B cell (primary cell): ENCODE data around the gene PRKCB. TPM values are rescaled to one million over a fixed set of nuclear protein-coding genes. Genes with fewer than 3 reads are reported as not detected.

Experiments
- ATAC-seq: fragments of 200-7000 bp; cut with Tn5 transposase; one replicate; pipeline ENCODE4 v1.10.0; 2021; ENCODE audit warnings: low read depth, mild to moderate bottlenecking, moderate number of reproducible peaks, moderate library complexity
- CTCF ChIA-PET: fragments of 350-600 bp; sonication (Branson Sonifier 250); formaldehyde crosslinking; loops from one replicate; lab custom pipeline; 2021; ENCODE audit warnings: antibody characterized with exemption, inconsistent platforms; lab: Charles Lee
- POLR2A ChIA-PET: fragments of 350-600 bp; sonication (Branson Sonifier 250); formaldehyde crosslinking; loops from one replicate; lab custom pipeline; 2021; ENCODE audit warnings: antibody characterized with exemption; lab: Charles Lee
- DNase-seq: peaks from one replicate; pipeline ENCODE4 v3.0.0; 2013
- H2AFZ ChIP-seq: 2 replicates; pipeline ENCODE4 v1.6.1; 2012; ENCODE audit warnings: mild to moderate bottlenecking, low read depth, low read length; ENCODE audit not compliant: insufficient read depth, poor library complexity, severe bottlenecking
- H3K27ac ChIP-seq, 2 donors: 1 replicate in 1 of 2; 2 replicates in 1 of 2; pipeline ENCODE4 v1.5.1; 2012 to 2013; ENCODE audit warnings: low read length in 2 of 2, mild to moderate bottlenecking in 2 of 2, moderate library complexity in 1 of 2
- H3K27me3 ChIP-seq, 4 experiments: fragments of 200-600 bp in 1 of 4; sonication (generic) in 1 of 4; replicated peaks in 1 of 4; 1 replicate in 2 of 4; 2 replicates in 2 of 4; pipeline versions ENCODE4 v1.6.1 to v1.7.0; 2013 to 2016; ENCODE audit warnings: low read length in 3 of 4, mild to moderate bottlenecking in 2 of 4, mixed read lengths in 1 of 4, moderate library complexity in 1 of 4; ENCODE audit not compliant: insufficient read depth in 4 of 4, control insufficient read depth in 3 of 4; ENCODE audit errors: control extremely low read depth in 1 of 4
- H3K36me3 ChIP-seq, 2 experiments: replicated peaks in 1 of 2; 1 replicate in 1 of 2; 2 replicates in 1 of 2; pipeline versions ENCODE4 v1.6.1 to v1.7.1; 2013; ENCODE audit warnings: low read length in 1 of 2; ENCODE audit not compliant: insufficient read depth in 2 of 2, control insufficient read depth in 1 of 2; ENCODE audit errors: control extremely low read depth in 1 of 2, extremely low read depth in 1 of 2
- H3K4me1 ChIP-seq, 2 donors: fragments of 200-600 bp in 1 of 2; sonication (generic) in 1 of 2; 1 replicate in 1 of 2; 2 replicates in 1 of 2; pipeline versions ENCODE4 v1.5.1 to v1.6.1; 2013 to 2017; ENCODE audit warnings: low read length in 2 of 2; ENCODE audit not compliant: control insufficient read depth in 2 of 2, insufficient read depth in 2 of 2
- H3K4me2 ChIP-seq: replicated peaks from 2 replicates; pipeline ENCODE3; 2012; ENCODE audit warnings: mild to moderate bottlenecking, low read depth, low read length; ENCODE audit not compliant: poor library complexity, severe bottlenecking
- H3K4me3 ChIP-seq, 5 experiments: fragments of 200-600 bp in 1 of 5; sonication (generic) in 1 of 5; 1 replicate in 3 of 5; 2 replicates in 2 of 5; pipeline versions ENCODE4 v1.5.1 to v1.7.0; 2011 to 2016; ENCODE audit warnings: low read length in 4 of 5, mild to moderate bottlenecking in 4 of 5, low read depth in 2 of 5, control low read depth in 1 of 5, moderate library complexity in 1 of 5; ENCODE audit not compliant: insufficient read depth in 1 of 5; ENCODE audit errors: control extremely low read depth in 1 of 5, extremely low read depth in 1 of 5
- H3K79me2 ChIP-seq: fragments of 200-600 bp; sonication (generic); one replicate; pipeline ENCODE4 v1.6.0; 2016; ENCODE audit warnings: low read length; ENCODE audit not compliant: control insufficient read depth, insufficient read depth
- H3K9ac ChIP-seq: fragments of 200-600 bp; sonication (generic); 2 replicates; pipeline ENCODE4 v1.6.1; 2017; ENCODE audit warnings: mild to moderate bottlenecking, low read length, moderate library complexity
- H3K9me3 ChIP-seq, 3 donors: one replicate each; pipeline versions ENCODE4 v1.6.1 to v1.7.1; 2013; ENCODE audit warnings: low read length in 2 of 3; ENCODE audit not compliant: control insufficient read depth in 2 of 3, insufficient read depth in 1 of 3; ENCODE audit errors: control extremely low read depth in 1 of 3
- H4K20me1 ChIP-seq: 2 replicates; pipeline ENCODE4 v1.6.0; 2012; ENCODE audit warnings: mild to moderate bottlenecking, low read length; ENCODE audit not compliant: insufficient read depth, control insufficient read depth, poor library complexity, severe bottlenecking
- H3K27ac Mint-ChIP-seq: one replicate; pipeline ENCODE4 v1.8.0; 2021; ENCODE audit warnings: mixed read lengths
- H3K27me3 Mint-ChIP-seq: one replicate; pipeline ENCODE4 v1.8.0; 2021; ENCODE audit warnings: mixed read lengths
- H3K4me1 Mint-ChIP-seq: one replicate; pipeline ENCODE4 v1.8.0; 2021; ENCODE audit warnings: mixed read lengths
- H3K4me3 Mint-ChIP-seq: one replicate; pipeline ENCODE4 v1.8.0; 2021; ENCODE audit warnings: mixed read lengths
- H3K9me3 Mint-ChIP-seq: one replicate; pipeline ENCODE4 v1.8.0; 2022; ENCODE audit warnings: mixed read lengths; ENCODE audit not compliant: insufficient read depth
- EZH2 ChIP-seq: IDR thresholded peaks from 2 replicates; pipeline ENCODE4 v1.6.1; 2012; ENCODE audit warnings: borderline replicate concordance, low read depth, mild to moderate bottlenecking, moderate library complexity, low read length; ENCODE audit not compliant: insufficient read depth, poor library complexity, severe bottlenecking
- WGBS: methylation state at CpG from one replicate; pipeline ENCODE4 v1.1.5; 2013; ENCODE audit warnings: missing lambda C conversion rate; ENCODE audit not compliant: insufficient coverage; 5-methylcytosine and 5-hydroxymethylcytosine counted together
- intact Hi-C: fragments of 100-400 bp; cut with micrococcal nuclease; formaldehyde crosslinking; loops from one replicate; pipeline ENCODE4 v1.10.0; 2022
- polyA plus RNA-seq: library from polyadenylated mRNA; depleted of rRNA; stranded (reverse); fragments of >200 nt; gene quantifications from 2 replicates; pipeline ENCODE4 v1.2.3, GENCODE V29; 2012
- total RNA-seq, 2 donors: library from RNA; stranded (reverse); fragments of 120-200 nt in 1 of 2; gene quantifications; 1 replicate in 1 of 2; 2 replicates in 1 of 2; pipeline versions ENCODE4 v1.2.3 to v1.2.4, GENCODE V29; 2013 to 2022
- TF ChIP-seq, protein P1 (sequence below): fragments of 200-600 bp; IDR thresholded peaks from one replicate; pipeline ENCODE4 v1.8.0; 2022; ENCODE audit warnings: antibody characterized with exemption, mild to moderate bottlenecking

The PRKCB gene
- total and polyA plus RNA-seq, 2 donors (not counting 1 experiment from before 2014, with no cell fraction given) = 106 to 373 TPM

DNA sequence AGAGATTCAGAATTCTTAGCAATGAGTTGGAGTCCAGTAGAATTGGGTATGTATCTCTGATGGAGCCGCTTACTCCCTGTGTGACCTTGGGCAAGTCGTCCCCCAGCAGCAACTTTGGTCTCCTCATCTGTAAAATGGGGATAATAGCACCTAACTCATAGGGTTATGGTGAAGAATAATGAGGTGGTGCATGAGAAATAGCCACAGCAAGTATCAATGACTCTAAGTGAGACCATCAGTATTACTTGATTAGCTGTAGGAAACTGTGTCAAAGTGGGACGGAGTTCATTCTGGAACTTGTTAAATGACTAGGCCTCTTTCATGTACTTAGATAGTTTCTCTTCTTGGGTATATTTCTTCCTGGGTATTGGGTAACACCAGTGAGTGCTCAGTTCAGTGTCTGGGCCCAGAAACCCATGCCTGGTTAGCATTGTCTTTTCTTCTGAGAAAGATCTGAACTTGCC, 6.4 kb downstream of the PRKCB start:
- Histone ChIP-seq H3K4me2 (peak overlapping the region; percentile 23), H3K4me1 (peaks cover 71 to 75% of the 10 kb centered on the region in 2 donors), H2AFZ (no peak overlapping the region), H3K27me3 (no peaks in the 10 kb centered on the region), H3K36me3 (peaks cover 21 to 47% of the 10 kb centered on the region in 2 experiments), H3K9me3 (no peaks in the 10 kb centered on the region), H3K4me3 (no peak overlapping the region), H3K9ac (no peak overlapping the region), H4K20me1 (peaks cover 76% of the 10 kb centered on the region), H3K79me2 (peaks cover 94% of the 10 kb centered on the region), H3K27ac (peak overlapping the region; percentile 20 to 67)
- Mint-ChIP-seq H3K4me3 (peak overlapping the region; percentile 42), H3K27ac (peak overlapping the region; percentile 85), H3K4me1 (peaks cover 79% of the 10 kb centered on the region), H3K9me3 (no peaks in the 10 kb centered on the region), H3K27me3 (no peaks in the 10 kb centered on the region)
- intact Hi-C loops = loop anchor here (2.0 kb wide), 1 partner anchor 21 kb away; no protein-coding TSS in a partner anchor
- no peak for DNase-seq
- no peak for ATAC-seq
- CTCF ChIA-PET = interaction anchor here (0.6 to 2.5 kb wide), 10 partner anchors 13 to 256 kb away, joined by 3 to 11 read pairs (median 6); no protein-coding TSS in a partner anchor
- POLR2A ChIA-PET = interaction anchor here (0.6 to 1.5 kb wide), 4 partner anchors 14 to 174 kb away, joined by 3 to 12 read pairs (median 4); no protein-coding TSS in a partner anchor
- WGBS = 57% methylated on average over 3 of the region's 3 CpGs
- TF ChIP-seq, protein P1, sequence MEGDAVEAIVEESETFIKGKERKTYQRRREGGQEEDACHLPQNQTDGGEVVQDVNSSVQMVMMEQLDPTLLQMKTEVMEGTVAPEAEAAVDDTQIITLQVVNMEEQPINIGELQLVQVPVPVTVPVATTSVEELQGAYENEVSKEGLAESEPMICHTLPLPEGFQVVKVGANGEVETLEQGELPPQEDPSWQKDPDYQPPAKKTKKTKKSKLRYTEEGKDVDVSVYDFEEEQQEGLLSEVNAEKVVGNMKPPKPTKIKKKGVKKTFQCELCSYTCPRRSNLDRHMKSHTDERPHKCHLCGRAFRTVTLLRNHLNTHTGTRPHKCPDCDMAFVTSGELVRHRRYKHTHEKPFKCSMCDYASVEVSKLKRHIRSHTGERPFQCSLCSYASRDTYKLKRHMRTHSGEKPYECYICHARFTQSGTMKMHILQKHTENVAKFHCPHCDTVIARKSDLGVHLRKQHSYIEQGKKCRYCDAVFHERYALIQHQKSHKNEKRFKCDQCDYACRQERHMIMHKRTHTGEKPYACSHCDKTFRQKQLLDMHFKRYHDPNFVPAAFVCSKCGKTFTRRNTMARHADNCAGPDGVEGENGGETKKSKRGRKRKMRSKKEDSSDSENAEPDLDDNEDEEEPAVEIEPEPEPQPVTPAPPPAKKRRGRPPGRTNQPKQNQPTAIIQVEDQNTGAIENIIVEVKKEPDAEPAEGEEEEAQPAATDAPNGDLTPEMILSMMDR = no peak
- TF ChIP-seq EZH2 = no peak

DNA sequence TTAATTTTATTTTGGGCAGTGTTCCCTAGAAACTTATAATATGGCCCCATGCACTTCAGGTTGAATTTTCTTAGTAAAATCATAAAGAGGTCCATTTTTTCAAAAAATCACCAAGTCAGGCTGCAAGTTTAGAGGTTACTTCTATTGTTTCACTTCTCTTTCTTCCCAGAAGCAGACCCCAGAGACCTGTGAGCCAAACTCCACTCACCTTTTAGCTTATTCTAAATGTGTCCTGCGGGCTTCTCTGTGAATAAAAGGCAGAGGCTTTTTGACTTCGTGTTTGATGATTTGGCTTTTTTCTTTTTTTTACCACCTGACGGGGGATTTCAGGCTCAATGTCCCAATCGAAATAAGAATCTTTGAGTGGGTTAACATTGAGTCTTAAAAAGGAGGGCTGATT, 7.4 kb downstream of the PRKCB start:
- WGBS = 21% methylated on average over 2 of the region's 4 CpGs
- H3K79me2 ChIP-seq = peaks cover 94% of the 10 kb centered on the region
- H4K20me1 ChIP-seq = peaks cover 73% of the 10 kb centered on the region
- peak; percentile 69 for DNase-seq
- H3K4me3 ChIP-seq = peak overlapping the region in 1 of 5 experiments; percentile 26
- ChIA-PET CTCF (interaction anchor here (0.7 to 2.0 kb wide), 11 partner anchors 9 to 193 kb away, joined by 3 to 11 read pairs (median 5); no protein-coding TSS in a partner anchor), POLR2A (interaction anchor here (0.6 to 1.5 kb wide), 4 partner anchors 13 to 36 kb away, joined by 3 to 6 read pairs (median 4); no protein-coding TSS in a partner anchor)
- Mint-ChIP-seq H3K4me3 (peak overlapping the region; percentile 75), H3K9me3 (no peaks in the 10 kb centered on the region), H3K27ac (peak overlapping the region; percentile 69), H3K27me3 (no peaks in the 10 kb centered on the region), H3K4me1 (peaks cover 79% of the 10 kb centered on the region)
- intact Hi-C loops = loop anchor here (2.0 kb wide), 1 partner anchor 20 kb away; no protein-coding TSS in a partner anchor
- H2AFZ ChIP-seq = no peak overlapping the region
- ATAC-seq = peak; percentile 66
- H3K9me3 ChIP-seq = no peaks in the 10 kb centered on the region
- peak overlapping the region in 1 of 2 donors; percentile 67 for H3K27ac ChIP-seq
- H3K36me3 ChIP-seq = peaks cover 21 to 51% of the 10 kb centered on the region in 2 experiments
- peaks cover 73 to 80% of the 10 kb centered on the region in 2 donors for H3K4me1 ChIP-seq
- TF ChIP-seq, protein P1 = no peak
- no peak for TF ChIP-seq EZH2
- peak overlapping the region; percentile 68 for H3K4me2 ChIP-seq
- no peaks in the 10 kb centered on the region for H3K27me3 ChIP-seq
- no peak overlapping the region for H3K9ac ChIP-seq
